Trophoblast cell (in vitro differentiated cells and primary cell): ENCODE results near the gene PPT1.

Experiments used
- DNase-seq, 2 donors: peaks; one replicate each; pipeline ENCODE4 v3.0.0-alpha.2; 2016
- H2AFZ ChIP-seq: 2 replicates; pipeline ENCODE4 v1.6.1; 2013; ENCODE audit warnings: low read length, moderate library complexity, mild to moderate bottlenecking; ENCODE audit not compliant: insufficient read depth, poor library complexity
- H2AK5ac ChIP-seq: 2 replicates; pipeline ENCODE4 v1.6.1; 2013; ENCODE audit warnings: mild to moderate bottlenecking, low read length
- H2BK120ac ChIP-seq: 2 replicates; pipeline ENCODE4 v1.6.1; 2013; ENCODE audit warnings: low read length, mild to moderate bottlenecking, moderate library complexity; ENCODE audit not compliant: insufficient read depth, poor library complexity
- H2BK12ac ChIP-seq: 2 replicates; pipeline ENCODE4 v1.6.1; 2013; ENCODE audit warnings: mild to moderate bottlenecking, low read length, moderate library complexity
- H2BK5ac ChIP-seq: 2 replicates; pipeline ENCODE4 v1.6.1; 2013; ENCODE audit warnings: low read length, low read depth, moderate library complexity, mild to moderate bottlenecking; ENCODE audit not compliant: poor library complexity
- H3K14ac ChIP-seq: 2 replicates; pipeline ENCODE4 v1.6.1; 2013; ENCODE audit warnings: mild to moderate bottlenecking, low read length
- H3K18ac ChIP-seq: 2 replicates; pipeline ENCODE4 v1.6.1; 2013; ENCODE audit warnings: mild to moderate bottlenecking, low read length
- H3K23ac ChIP-seq: 2 replicates; pipeline ENCODE4 v1.6.1; 2013; ENCODE audit warnings: low read length
- H3K27ac ChIP-seq: 2 replicates; pipeline ENCODE4 v1.5.1; 2013; ENCODE audit warnings: low read depth, mild to moderate bottlenecking, inconsistent platforms, low read length, moderate library complexity
- H3K27me3 ChIP-seq: 2 replicates; pipeline ENCODE4 v1.6.1; 2013; ENCODE audit warnings: inconsistent platforms, mild to moderate bottlenecking, low read length, moderate library complexity; ENCODE audit not compliant: insufficient read depth
- H3K36me3 ChIP-seq, 2 experiments: 1 replicate in 1 of 2; 2 replicates in 1 of 2; pipeline ENCODE4 v1.6.1; 2013; ENCODE audit warnings: low read length in 2 of 2, mild to moderate bottlenecking in 2 of 2, moderate library complexity in 1 of 2; ENCODE audit not compliant: insufficient read depth in 2 of 2, control insufficient read depth in 1 of 2
- H3K4ac ChIP-seq: 2 replicates; pipeline ENCODE4 v1.6.1; 2013; ENCODE audit warnings: low read depth, mild to moderate bottlenecking, low read length, moderate library complexity
- H3K4me1 ChIP-seq, 2 experiments: 1 replicate in 1 of 2; 2 replicates in 1 of 2; pipeline ENCODE4 v1.6.1; 2013; ENCODE audit warnings: low read length in 2 of 2, mild to moderate bottlenecking in 2 of 2, moderate library complexity in 1 of 2; ENCODE audit not compliant: insufficient read depth in 2 of 2, control insufficient read depth in 1 of 2
- H3K4me2 ChIP-seq: 2 replicates; pipeline ENCODE4 v1.6.1; 2013; ENCODE audit warnings: inconsistent platforms, mild to moderate bottlenecking, low read length, moderate library complexity
- H3K4me3 ChIP-seq: 2 replicates; pipeline ENCODE4 v1.5.1; 2013; ENCODE audit warnings: mild to moderate bottlenecking, low read depth, low read length, inconsistent platforms
- H3K79me1 ChIP-seq: one replicate; pipeline ENCODE4 v1.6.1; 2013; ENCODE audit warnings: low read length
- H3K79me2 ChIP-seq: 2 replicates; pipeline ENCODE4 v1.6.1; 2013; ENCODE audit warnings: low read length, mild to moderate bottlenecking; ENCODE audit not compliant: control insufficient read depth, insufficient read depth, poor library complexity
- H3K9ac ChIP-seq: 2 replicates; pipeline ENCODE4 v1.6.1; 2013; ENCODE audit warnings: mild to moderate bottlenecking, low read length
- H3K9me3 ChIP-seq: 2 replicates; pipeline ENCODE4 v1.6.1; 2013; ENCODE audit warnings: low read depth, mild to moderate bottlenecking, control low read depth, inconsistent platforms, low read length; ENCODE audit not compliant: insufficient read depth
- H4K12ac ChIP-seq: 2 replicates; pipeline ENCODE4 v1.6.1; 2013; ENCODE audit warnings: low read depth, mild to moderate bottlenecking, low read length, moderate library complexity
- H4K8ac ChIP-seq: 2 replicates; pipeline ENCODE4 v1.6.1; 2013; ENCODE audit warnings: low read depth, mild to moderate bottlenecking, low read length, moderate library complexity
- H4K91ac ChIP-seq: one replicate; pipeline ENCODE4 v1.6.1; 2013; ENCODE audit warnings: low read depth, mild to moderate bottlenecking, low read length, moderate library complexity
- WGBS: extraction: QIAGEN DNeasy Blood & Tissue Kit; methylation state at CpG from one replicate; pipeline ENCODE4 v1.1.7; 2013; ENCODE audit warnings: missing lambda C conversion rate; ENCODE audit not compliant: insufficient read length, insufficient coverage; ENCODE audit errors: extremely low coverage; 5-methylcytosine and 5-hydroxymethylcytosine counted together

PPT1 gene

DNA sequence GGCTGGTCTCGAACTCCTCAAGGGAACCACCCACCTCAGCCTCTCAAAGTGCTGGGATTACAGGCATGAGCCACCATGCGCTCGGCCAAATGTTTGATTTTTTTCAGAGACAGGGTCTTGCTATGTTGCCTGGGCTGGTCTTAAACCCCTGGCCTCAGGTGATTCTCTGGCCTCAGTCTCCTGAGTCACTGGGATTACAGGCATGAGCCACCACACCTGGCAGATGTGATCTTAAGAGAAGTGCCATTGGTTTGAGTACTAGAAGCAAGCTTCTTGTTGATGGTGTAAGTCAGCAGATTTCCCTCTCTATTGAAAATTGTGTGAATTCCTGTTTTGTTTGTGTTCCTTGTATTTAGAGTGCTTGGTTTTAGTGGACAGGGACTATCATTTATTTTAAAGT is 51.3 kb downstream of the PPT1 start:
- peak; percentile 50 to 55 for DNase-seq
- no peak overlapping the region for H3K27ac ChIP-seq
- H4K91ac ChIP-seq = no peak overlapping the region
- no peak overlapping the region for H2BK120ac ChIP-seq
- H3K23ac ChIP-seq = no peak overlapping the region
- no peak overlapping the region for H4K8ac ChIP-seq
- no peak overlapping the region for H3K9ac ChIP-seq
- H3K27me3 ChIP-seq = no peaks in the 10 kb centered on the region
- no peak overlapping the region for H3K14ac ChIP-seq
- no peaks in the 10 kb centered on the region for H3K9me3 ChIP-seq
- H3K4me2 ChIP-seq = no peak overlapping the region
- H2AK5ac ChIP-seq = no peak overlapping the region
- H2BK12ac ChIP-seq = no peak overlapping the region
- WGBS = no CpG with 5 or more reads among the region's 3 CpGs
- peak overlapping the region; percentile 82 for H3K4ac ChIP-seq
- H4K12ac ChIP-seq = no peak overlapping the region
- peaks cover 40% of the 10 kb centered on the region for H3K79me2 ChIP-seq
- H3K4me1 ChIP-seq = peaks cover 2 to 6% of the 10 kb centered on the region in 2 experiments
- H3K36me3 ChIP-seq = peaks cover 9 to 18% of the 10 kb centered on the region in 2 experiments
- H3K4me3 ChIP-seq = no peak overlapping the region
- no peak overlapping the region for H2AFZ ChIP-seq
- no peak overlapping the region for H3K18ac ChIP-seq
- no peak overlapping the region for H2BK5ac ChIP-seq
- H3K79me1 ChIP-seq = peaks cover 6% of the 10 kb centered on the region

DNA sequence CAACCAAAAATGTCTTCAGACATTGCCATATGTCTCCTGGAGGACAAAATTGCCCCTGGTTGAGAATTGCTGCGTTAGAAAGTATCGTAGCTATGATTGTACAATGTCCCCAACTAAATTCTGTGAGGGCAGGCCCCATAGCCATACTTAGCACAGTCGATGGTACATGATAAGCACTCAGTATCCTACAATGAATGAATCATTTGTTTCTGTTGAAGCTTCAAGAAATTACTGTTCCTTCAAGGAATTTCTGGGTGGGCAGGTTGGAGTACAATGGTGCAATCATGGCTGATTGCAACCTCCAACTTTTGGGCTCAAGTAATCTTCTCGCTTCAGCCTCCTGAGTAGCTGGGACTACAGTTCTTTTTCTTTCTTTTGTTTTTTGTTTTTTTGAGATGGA is 51.9 kb downstream of the PPT1 start:
- peaks cover 9 to 16% of the 10 kb centered on the region in 2 experiments for H3K36me3 ChIP-seq
- H3K9ac ChIP-seq = no peak overlapping the region
- H3K4me1 ChIP-seq = peaks cover 2 to 6% of the 10 kb centered on the region in 2 experiments
- no peak overlapping the region for H2AFZ ChIP-seq
- no peak overlapping the region for H2BK120ac ChIP-seq
- DNase-seq = peak; percentile 26 to 60
- H2BK5ac ChIP-seq = no peak overlapping the region
- peaks cover 9% of the 10 kb centered on the region for H3K79me1 ChIP-seq
- H4K8ac ChIP-seq = no peak overlapping the region
- no peaks in the 10 kb centered on the region for H3K9me3 ChIP-seq
- no CpG with 5 or more reads among the region's 4 CpGs for WGBS
- H3K27me3 ChIP-seq = no peaks in the 10 kb centered on the region
- H2BK12ac ChIP-seq = no peak overlapping the region
- H4K91ac ChIP-seq = no peak overlapping the region
- H4K12ac ChIP-seq = no peak overlapping the region
- peak overlapping the region; percentile 90 for H3K4ac ChIP-seq
- no peak overlapping the region for H3K4me3 ChIP-seq
- no peak overlapping the region for H2AK5ac ChIP-seq
- H3K4me2 ChIP-seq = no peak overlapping the region
- peaks cover 42% of the 10 kb centered on the region for H3K79me2 ChIP-seq
- H3K18ac ChIP-seq = no peak overlapping the region
- H3K14ac ChIP-seq = no peak overlapping the region
- H3K27ac ChIP-seq = no peak overlapping the region
- no peak overlapping the region for H3K23ac ChIP-seq

DNA sequence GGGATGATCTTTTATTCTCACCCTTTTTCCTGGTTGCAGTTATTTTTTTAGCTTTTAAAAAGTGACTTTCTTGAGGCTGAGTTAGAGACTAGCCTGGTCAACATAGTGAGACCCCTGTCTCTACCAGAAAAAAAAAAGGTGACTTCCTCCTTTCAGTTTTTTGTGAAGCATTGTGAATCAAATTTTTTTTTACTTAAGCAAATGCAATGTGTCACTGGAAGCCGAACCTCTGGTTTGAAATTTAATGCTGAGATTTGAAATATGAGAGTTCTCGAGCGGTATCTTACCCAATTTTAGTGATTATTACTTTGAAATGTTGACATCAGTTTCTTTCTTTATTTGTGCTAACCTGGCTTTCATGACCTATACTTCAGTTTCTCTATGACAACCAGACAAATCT is 52.9 kb downstream of the PPT1 start:
- H2BK5ac ChIP-seq = no peak overlapping the region
- H4K91ac ChIP-seq = no peak overlapping the region
- no peak overlapping the region for H2BK120ac ChIP-seq
- H3K14ac ChIP-seq = no peak overlapping the region
- no peaks in the 10 kb centered on the region for H3K27me3 ChIP-seq
- H3K4me3 ChIP-seq = no peak overlapping the region
- no peak overlapping the region for H2AK5ac ChIP-seq
- H3K79me2 ChIP-seq = peaks cover 44% of the 10 kb centered on the region
- H3K79me1 ChIP-seq = peaks cover 19% of the 10 kb centered on the region
- H2BK12ac ChIP-seq = no peak overlapping the region
- no peaks in the 10 kb centered on the region for H3K9me3 ChIP-seq
- H3K4me2 ChIP-seq = no peak overlapping the region
- H3K36me3 ChIP-seq = peaks cover 9 to 13% of the 10 kb centered on the region in 2 experiments
- H3K4ac ChIP-seq = no peak overlapping the region
- H3K27ac ChIP-seq = no peak overlapping the region
- no peak overlapping the region for H3K23ac ChIP-seq
- H3K9ac ChIP-seq = no peak overlapping the region
- H3K18ac ChIP-seq = no peak overlapping the region
- H2AFZ ChIP-seq = no peak overlapping the region
- WGBS = no CpG with 5 or more reads among the region's 3 CpGs
- DNase-seq = no peak
- no peak overlapping the region for H4K12ac ChIP-seq
- no peak overlapping the region for H4K8ac ChIP-seq
- H3K4me1 ChIP-seq = peaks cover 2 to 6% of the 10 kb centered on the region in 2 experiments

DNA sequence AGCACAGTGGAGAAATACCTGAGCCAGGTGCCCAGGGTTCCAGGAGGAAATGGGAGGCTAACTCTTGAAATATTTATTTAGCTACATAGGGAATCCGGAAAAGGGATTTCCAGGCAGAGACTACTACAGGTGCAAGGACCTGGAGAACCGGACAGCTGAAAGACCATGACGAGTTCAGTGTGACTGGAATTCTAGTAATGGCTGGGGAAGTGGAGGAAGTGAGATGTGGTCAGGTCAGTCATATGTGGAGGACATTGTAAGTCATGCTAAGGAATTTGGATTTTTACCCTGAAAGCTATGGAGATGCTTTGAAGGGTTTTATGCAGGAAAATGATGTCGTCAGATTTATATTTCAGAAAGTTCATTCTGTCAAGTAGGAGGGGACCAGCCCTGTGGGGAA is 54.7 kb downstream of the PPT1 start:
- peaks cover 20% of the 10 kb centered on the region for H3K79me1 ChIP-seq
- peak overlapping the region; percentile 73 for H3K4me2 ChIP-seq
- H3K27me3 ChIP-seq = no peaks in the 10 kb centered on the region
- H4K8ac ChIP-seq = no peak overlapping the region
- H3K9me3 ChIP-seq = no peaks in the 10 kb centered on the region
- H3K4me3 ChIP-seq = no peak overlapping the region
- peak; percentile 68 to 82 for DNase-seq
- no peak overlapping the region for H3K27ac ChIP-seq
- H3K4ac ChIP-seq = peak overlapping the region; percentile 89
- no CpG with 5 or more reads among the region's 4 CpGs for WGBS
- H3K4me1 ChIP-seq = peaks cover 2 to 6% of the 10 kb centered on the region in 2 experiments
- H3K23ac ChIP-seq = no peak overlapping the region
- H3K79me2 ChIP-seq = peaks cover 40% of the 10 kb centered on the region
- H2BK120ac ChIP-seq = no peak overlapping the region
- no peak overlapping the region for H2AFZ ChIP-seq
- H3K36me3 ChIP-seq = peaks cover 6 to 11% of the 10 kb centered on the region in 2 experiments
- H3K14ac ChIP-seq = no peak overlapping the region
- no peak overlapping the region for H3K18ac ChIP-seq
- no peak overlapping the region for H4K12ac ChIP-seq
- no peak overlapping the region for H2BK12ac ChIP-seq
- H2AK5ac ChIP-seq = no peak overlapping the region
- no peak overlapping the region for H2BK5ac ChIP-seq
- H3K9ac ChIP-seq = no peak overlapping the region
- H4K91ac ChIP-seq = no peak overlapping the region
